Measurements from ENCODE around the gene PIP5K1A.

- TF ChIP-seq EP300 (IDR thresholded peaks at IDR 0.05) (no peak), CTCF (IDR thresholded peaks at IDR 0.05) (no peak)
Measured at GRCh38 chr1:151165281-151165737, 33.0 kb upstream of the PIP5K1A start.
